Stimulated activated naive CD4-positive, alpha-beta T cell (primary cell): ENCODE measurements around the gene CD109.
A peak's percentile ranks its signal among the peaks of the same experiment; 100 is the strongest.
"Not testable (repeated sequence)": the region's sequence is repeated elsewhere in the genome, so short reads cannot be mapped to it uniquely, and the experiment has no call there.

ENCODE experiments used
- DNase-seq, 6 experiments: peaks; one replicate each; lab custom pipeline; 2025; lab: John Stamatoyannopoulos, UW

CD109 gene

DNA sequence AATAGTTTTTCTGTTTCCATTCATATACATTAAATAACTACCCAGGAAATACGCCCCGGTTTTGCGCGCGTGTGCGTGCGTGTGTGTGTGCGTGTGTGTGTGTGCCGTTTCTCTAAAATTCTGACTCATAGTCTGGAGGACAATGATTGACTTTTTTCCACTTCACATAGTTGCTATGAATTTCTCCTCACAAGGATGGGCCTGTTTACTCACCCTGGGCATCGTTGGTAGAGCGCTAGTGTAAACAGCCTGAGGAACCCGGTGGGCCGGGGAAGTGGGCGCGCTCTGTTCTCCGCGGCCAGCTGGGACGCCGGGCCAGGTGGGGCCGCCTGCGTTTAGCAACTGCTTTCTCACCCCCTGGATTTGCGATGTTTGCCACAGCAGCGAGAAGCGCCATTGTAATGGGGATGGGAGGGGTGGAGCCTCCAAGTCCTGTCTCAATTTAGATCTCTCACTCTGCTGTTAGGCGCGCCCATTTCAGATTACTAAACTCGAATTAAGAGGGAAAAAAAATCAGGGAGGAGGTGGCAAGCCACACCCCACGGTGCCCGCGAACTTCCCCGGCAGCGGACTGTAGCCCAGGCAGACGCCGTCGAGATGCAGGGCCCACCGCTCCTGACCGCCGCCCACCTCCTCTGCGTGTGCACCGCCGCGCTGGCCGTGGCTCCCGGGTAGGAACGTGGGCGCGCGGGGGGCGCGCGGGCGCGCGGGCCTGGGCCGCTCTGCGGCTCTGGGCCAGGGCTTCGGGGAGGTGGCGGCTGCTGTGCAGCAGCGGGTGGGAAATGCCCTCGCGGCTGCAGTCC, at the start of gene CD109:
Gene CD109 (plus strand): TSS at position 585 of the 803 bp plus-strand sequence. CDS start 13 bp downstream, at position 598.
- peak; percentile 9 to 65 (median 33) for DNase-seq

DNA sequence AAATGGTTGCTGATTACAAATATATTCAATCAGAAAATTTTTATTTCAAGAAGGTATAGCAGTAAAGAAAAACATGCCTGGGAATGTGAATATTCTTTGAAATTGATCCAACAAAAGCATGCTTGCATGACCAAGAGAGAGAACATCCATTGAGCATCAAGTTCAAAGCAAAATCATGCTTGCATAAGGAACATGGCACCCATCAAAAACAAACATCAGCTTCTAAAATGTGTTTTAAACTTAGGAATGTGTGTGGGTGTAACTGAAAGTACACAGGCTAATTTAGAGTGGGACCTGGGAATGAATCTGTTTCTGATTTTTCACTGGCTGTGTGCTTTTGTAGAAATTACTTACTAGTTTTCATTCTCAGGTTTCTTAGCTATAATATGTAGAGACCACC, 47.8 kb upstream of the CD109 start:
- DNase-seq: no peak

DNA sequence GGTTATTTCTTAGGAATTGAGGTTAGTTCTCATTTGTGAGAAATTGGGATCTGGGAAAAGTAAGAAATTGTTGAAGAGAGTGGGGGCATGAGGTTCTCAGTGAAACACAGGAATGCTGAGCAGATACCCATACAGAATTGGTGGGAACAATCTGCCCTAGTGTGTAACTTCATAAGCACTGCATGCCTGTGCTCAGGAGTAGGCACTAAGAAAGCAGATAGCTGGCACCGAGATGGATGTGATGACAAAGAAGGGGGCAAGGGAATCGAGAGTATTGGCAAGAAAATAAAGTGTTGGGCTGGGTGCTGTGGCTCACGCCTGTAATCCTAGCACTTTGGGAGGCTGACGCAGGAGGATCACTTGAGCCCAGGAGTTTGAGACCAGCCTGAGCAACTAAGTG, 46.2 kb upstream of the CD109 start:
- DNase-seq: no peak

DNA sequence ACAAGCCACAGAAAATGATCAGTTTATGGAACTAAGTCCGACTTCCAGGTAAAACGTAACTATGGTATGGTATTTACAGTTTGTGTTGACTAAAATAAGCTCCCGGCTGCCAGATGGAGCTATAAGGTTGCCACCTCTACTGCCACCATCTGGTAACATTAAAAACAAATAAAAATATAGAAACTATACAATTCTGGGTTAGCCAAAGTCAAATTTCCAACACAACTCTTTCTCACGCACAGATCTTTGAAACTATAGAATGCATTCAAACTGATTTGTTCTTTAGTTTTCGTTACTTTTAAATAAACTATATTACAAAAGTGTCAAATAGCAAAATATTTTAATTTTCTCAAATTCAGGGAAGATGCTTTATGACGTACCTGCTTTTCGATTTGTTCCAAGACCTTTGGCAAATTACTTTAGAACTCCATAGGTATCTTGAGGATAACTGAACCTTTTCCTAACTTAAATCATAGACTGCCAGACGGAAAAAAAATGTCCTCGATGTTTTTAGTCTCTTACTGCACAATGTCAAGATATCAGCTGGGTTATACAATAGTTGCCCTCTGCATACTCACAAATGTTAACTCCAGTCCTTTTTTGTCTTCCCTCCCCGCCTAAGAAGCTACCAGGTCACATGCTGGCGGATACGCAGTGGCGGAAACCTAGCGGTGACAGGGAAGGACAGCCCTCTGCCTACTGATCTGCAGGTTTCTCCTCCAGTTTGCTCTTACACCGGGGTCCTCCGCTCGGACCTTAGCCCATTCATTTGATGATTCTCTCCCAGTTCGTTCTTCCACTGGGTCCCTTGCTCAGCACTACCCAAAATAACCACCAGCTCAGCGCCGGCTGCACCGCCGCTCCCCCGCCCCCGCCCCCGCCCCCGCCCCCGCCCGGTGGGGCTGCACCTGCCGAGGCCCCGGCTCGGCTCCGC, 43.1 kb upstream of the CD109 start:
- DNase-seq: peak; percentile 46 to 77 (median 60)

DNA sequence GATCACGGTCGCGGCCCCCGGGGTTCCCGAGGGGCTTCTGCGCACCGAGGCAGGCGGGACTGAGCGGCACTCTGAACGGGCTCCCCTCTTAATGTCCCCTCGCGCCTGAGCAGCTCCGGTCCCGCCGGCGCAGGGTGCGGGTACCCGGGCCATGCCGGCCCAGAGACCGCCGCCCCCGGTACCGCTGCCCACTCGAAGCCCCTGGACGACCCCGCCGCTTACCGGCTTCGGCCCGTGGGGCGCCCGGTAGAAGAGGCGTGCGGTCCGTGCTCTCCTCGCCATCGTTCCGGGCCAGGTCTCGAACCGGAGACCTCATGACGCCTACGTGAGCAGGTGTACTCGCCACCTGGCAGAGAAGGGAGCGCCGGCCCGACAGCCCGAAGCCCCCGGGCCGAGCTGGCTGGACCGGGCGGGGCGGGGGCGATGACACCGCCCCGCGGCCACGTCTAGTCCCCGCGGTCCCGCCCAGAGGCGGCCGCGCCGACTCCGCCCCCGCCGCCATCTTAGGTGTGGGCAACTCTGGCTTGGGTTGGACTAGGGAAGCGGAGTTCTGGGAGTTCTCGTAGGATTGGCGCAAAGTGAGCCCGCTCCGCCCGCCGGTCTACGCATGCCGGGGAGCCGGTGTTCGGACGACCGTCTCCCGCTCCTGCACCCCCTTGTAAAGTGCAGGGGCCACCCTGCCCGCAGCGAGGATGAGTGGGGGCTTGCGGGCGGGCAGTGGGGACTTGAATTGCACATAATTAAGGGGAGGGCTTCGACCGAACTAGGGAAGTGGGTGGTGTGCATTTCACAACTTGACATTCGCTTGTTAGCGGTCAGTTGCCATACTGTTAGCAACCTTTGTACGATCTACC, 42.2 kb upstream of the CD109 start, which contains the start of gene SLC17A5:
Gene SLC17A5 (minus strand): TSS at position 422 of the 854 bp plus-strand sequence. CDS start 106 bp downstream, at position 316.
- peak; percentile 76 to 89 (median 82) for DNase-seq

DNA sequence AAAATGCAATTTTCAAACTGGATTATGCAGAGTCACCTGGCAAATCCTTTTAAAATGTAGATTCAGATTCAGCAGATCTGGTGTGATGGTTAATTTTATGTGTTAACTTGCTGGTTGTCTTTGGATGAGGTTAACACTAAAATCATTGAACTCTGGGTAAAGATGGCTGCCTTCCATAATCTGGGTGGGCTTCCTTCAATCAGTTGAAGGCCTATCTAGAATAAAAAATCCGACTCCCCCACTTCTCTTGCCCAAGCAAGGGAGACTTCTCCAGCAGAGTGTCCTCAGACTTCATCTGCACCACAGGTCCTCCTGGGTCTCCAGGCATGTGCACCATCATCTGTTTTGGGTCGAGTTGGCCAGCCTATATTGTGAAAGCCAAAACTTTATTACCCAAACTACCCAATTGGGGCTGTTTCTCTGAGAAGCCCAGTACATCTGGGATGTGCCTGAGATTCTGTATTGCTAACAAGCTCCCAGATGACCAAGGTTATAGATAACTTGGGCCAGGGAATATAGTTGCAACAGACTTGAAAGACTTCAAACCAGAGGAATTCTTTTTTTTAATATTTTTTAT, 40.6 kb upstream of the CD109 start:
- DNase-seq: no peak

DNA sequence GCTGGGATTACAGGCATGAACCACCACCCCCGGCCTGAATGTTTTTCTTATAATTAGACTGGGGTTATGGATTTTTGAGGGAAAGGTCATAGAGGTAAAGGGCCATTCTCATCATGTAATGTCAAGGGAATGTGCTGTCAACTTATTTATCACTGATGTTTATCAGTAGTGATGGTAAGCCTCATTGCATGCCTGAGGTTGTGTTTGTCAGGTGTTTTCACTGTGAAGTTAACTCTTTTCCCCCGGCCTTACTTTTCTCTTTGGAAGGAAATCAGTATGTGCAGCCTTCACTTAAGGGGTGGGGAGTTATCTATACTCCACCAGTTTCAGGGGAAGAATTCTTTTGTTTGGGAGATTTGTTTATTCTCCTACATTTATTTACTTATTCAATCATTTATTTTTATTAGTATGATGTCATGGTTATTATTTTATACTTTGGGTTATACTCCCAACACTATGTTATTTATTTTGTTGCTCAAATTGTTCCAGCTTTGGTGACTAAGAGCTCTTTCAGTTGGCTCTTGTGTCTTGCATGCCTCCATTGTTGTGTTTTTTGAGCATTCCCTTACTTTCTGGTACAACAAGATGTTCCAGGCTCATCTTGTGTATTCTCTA, 39.4 kb upstream of the CD109 start:
- no peak for DNase-seq

DNA sequence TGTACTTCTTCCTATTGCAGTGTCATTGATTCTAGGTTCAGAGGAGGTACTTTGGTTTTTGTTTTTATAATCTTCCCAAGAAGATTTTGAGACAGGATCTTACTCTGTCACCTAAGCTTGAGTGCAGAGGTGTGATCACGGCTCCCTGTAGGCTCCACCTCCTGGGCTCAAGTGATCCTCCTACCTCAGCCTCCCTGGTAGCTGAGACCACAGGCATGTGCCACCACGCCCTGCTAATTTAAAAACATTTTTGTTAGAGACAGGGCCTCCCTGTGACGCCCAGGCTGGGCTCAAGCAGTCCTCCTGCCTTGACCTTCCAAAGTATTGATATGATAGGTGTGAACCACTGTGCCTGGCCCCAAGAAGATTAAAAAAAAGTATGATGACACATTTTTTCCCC, 38.8 kb upstream of the CD109 start:
- no peak for DNase-seq

DNA sequence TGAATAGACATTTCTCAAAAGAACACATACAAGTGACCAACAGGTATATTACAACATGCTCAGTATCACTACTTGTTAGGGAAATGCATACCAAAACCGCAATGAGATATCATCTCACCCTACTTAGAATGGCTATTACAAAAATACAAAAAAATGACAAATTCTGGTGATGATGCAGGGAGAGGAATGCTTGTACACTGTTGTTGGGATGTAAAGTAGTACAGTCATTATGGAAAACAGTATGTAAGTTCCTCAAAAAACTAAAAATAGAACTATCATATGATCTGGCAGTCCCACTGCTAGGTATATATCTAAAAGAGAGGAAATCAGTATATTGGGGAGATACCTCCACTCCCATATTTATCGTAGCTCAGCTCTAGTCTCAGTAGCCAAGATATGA, 31.3 kb upstream of the CD109 start:
- no peak for DNase-seq

DNA sequence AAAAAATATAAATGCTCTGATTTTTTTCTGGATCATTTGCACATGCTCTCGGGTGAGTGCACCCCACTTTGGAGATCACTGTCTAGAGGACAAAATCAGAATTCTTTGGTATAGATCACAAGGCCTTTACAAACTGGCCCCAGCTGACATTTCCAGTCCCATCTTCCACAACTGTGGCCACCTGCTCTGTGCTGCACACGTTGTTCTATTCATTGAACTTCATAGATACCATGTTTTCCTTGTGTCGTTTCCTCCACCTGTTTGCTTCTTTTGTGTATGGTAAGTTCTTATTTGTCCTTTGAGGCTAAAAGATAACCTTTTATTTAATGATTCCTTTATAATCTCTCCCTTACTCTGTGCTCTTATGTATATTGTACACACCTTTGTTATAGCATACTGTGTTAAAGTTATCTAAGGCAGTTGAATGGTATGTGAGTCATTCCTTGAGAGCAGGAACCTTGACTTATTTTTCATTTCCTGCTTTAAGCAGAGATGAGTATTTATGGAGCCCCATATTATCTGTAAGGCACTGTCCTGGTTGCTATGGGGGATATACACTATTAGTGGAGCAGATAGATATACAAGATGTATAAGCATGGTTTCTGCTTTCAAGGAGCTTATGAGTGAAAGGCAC, 30.2 kb upstream of the CD109 start:
- no peak for DNase-seq

DNA sequence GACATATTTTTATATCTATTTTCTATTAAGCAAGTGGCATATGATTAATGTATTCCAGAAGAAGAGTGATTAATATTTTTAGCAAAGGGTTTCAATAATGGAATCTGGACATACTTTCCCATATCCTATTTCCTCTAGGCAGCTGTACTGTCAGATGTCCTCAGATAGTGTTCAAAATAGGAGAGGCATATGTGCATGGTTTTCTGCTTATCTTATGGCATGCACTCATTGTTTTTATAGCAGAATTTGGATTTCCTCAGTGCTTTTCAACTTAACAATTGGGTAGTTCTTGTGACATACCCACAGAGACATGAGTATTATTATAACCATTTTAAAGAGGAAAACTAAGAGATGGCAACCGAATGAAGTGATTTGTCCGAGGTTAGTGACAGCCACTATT, 29.6 kb upstream of the CD109 start:
- no peak for DNase-seq

DNA sequence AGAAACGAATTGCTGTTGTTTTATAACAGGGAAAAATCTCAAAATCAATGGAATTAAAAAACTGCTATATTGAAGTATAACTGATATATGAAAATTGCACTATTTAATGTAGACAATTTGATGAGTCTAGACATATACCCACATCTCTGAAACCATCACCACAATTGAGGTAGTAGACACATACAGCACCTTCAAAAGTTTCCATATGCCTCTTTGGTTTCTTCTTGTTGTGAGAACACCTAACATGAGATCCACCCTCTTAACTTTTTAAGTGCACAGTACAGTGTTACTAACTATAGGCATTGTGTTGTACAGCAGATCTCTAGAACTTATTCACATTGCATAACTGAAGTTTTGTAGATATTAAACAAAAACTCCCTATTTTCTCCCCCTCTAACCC, 28.2 kb upstream of the CD109 start:
- no peak for DNase-seq

DNA sequence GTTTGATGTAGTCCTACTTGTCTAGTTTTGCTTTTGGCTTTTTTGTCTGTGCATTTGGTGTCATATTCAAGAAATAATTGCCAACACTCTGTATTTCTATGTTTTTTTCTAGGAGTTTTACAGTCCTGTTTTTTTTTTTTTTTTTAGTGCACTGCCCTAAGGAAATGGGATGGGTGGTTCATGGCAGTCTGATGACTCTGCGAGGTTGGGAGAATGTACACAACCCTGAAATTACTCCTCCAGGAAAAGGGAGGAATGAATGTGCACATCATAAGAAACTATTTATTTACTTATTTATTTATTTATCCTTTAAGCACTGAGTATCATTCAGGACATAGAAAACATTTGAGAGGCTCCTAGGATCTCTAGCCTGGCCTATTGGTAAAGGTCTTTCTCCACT, 27.0 kb upstream of the CD109 start:
- DNase-seq: no peak

DNA sequence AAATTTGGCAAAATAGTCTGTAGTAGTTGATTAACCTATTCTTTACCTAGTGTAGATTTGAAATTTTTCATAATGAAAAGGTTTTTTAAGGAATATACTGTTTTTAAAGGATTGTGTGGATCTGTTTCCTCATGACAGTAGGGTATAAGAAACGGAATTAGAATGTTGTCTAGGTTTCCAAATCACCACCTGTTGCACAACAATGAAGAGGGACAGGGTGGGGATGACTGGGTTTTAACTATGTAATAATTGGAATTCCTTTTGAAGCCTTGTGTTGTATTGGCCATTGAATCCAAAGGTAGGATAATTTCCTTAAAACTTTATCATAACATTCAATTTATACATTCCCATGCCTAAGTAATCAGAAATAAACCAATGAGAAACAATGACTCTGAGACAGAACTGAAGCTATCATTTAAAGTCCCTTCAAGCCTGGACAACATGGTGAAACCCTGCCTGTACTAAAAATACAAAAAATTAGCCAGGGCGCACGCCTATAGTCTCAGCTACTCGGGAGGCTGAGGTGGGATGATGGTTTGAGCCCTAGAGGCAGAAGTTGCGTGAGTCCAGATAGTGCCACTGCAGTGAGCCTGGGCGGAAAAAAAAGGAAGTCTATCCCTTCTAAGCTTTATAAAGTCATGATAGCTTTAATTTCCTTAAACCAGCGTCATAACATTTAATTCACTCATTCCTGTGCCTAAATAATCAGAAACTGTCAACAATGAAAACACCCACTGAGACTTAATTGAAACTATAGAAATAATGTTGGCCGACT, 23.9 kb upstream of the CD109 start:
- no peak for DNase-seq

DNA sequence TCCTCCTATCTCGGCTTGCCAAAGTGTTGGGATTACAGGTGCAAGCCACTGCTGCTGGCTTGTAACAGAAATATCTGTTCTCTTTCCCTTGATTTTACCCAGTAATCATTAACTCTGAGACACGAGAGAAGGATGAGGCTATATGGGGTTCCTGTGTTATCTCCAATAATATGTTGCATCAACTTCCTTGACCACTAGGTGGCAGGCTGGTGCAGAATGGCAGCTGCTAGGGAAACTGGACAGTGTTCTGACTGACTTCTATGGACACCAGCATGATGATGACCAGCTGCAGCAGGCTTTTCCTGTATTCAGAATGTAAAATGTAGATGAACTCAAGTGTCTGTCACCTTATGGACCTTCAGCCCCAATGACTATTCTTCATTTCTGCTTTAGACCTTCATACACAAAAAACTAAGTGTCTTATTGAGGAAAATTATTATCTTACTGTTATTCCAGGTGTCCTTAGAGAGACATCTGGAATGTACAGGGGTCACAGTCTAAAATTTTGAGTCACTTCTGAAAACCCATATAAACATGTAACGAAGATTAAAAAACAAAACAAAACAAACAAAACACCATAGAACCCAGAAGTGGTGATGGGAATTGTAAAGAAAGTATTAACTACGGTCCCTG, 20.4 kb upstream of the CD109 start:
- peak; percentile 11 to 80 (median 44) for DNase-seq

DNA sequence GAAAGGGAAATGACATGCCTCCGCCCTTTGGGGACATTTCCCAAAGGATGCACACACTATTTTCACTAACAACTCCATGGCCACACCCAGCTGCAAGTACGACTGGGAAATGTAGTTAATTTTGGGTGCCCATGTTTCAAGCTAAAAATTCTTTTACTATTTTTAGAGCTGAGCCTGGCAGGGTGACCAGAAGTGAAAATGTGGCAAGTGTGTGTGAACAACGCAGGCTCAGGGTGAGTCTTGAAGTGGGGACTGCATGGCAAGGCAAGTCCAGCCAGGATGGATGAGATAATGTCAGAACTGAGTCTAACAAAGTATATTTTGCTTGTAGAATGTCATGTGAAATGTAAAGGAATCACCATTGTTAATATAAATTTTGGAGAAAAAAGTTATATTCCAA, 17.0 kb upstream of the CD109 start:
- no peak for DNase-seq

DNA sequence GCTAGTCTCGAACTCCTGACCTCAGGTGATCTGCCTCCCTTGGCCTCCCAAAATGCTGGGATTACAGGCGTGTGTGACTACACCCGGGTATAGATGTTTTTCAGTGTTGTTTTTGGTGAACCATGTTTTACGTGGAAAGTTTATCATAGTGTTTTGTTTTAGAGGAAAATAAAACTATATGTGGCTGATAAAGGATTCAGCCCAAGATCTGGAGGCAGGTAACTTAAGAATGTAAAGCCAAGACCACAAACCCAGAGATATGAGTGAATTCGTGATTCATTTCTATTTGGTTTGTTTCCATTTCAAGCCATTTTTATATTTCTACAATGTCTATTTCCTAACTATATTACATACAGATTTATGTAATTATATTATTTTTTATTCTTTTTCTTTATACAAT, 16.2 kb upstream of the CD109 start:
- not testable (repeated sequence) for DNase-seq

DNA sequence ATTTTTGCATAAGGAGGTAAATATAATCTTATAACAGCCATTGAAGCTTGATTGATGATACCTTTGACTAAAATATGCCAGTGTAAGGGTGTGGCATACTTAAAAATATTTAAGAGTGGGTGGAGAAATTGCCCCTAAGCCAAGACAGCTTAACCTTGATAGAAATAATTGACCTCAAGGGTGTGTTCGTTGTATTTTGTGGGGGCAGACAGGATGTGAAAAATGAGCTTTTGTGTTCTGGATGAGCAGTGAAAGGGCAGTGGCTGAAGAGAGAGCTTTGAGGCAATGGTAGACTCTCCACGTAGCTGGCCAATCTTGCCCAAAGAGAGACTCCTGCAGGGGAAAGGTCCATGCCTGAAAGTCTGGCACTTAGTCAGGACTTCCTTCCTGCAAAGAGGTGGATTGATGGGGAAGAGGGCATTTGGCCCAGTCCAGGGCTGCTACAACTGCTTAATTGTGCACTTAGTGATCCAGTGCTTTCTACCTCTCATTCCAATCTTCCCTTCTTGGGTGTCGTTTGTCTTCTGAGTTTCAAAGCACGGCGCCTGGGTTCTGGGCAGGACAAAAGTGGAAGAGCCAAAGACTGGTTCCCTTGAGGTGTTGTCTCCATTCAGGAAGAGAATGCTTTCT, 15.6 kb upstream of the CD109 start:
- no peak for DNase-seq

DNA sequence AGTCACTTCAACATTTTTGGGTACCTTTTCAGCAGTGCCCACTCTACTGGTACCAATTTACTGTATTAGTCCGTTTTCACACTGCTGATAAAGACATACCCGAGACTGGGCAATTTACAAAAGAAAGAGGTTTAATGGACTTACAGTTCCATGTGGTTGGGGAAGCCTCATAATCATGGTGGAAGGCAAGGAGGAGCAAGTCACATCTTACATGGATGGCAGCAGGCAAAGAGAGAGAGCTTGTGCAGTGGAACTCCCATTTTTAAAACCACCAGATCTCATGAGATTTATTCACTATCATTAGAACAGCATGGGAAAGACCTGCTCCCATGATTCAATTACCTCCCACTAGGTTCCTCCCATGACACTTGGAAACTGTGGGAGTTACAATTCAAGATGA, 12.4 kb upstream of the CD109 start:
- DNase-seq: not testable (repeated sequence)
